ENCODE results near the gene WDR5B. TPM values are rescaled to one million over a fixed set of nuclear protein-coding genes. Genes with fewer than 3 reads are reported as not detected.

Gene WDR5B
- total RNA-seq, 1 experiment from 2014 or later, result 7.8 TPM

DNA sequence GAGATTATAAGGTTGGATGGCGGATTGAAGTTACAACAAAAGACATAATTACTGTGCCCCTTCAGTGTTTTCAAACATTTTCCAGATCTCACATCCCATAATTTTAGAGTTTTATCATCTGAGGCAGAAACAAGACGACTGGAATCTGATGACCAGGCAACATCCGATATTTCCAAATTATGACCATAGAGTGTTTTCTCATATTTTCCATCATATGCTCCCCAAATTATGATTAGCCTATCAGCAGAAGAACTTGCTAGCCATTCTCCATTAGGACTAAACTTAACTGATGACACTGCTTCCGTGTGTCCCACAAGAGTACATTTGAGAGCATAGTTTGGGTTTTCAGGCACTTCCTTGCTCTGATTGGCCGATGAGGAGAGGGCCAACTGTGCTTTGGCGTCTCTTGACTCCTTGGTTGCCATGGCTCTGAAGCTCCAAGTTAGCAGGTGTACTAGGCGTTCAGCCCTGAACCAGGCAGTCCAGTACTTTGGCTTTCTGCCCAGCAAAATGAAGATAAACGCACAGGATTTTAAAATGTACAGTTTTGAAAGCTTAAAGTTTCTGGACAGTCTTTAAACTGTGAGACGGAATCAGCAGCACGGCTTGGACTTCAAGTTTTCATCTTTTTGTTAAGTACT, 638 bp downstream of the WDR5B start:
- peak; percentile 70 for DNase-seq (ENCODE audit: low read depth, low spot score)
- in situ Hi-C loops (cut with HindIII; ENCODE audit: low pct_unique_long_range_greater_than_20kb, low sequenced_read_pairs), result no loop called here

DNA sequence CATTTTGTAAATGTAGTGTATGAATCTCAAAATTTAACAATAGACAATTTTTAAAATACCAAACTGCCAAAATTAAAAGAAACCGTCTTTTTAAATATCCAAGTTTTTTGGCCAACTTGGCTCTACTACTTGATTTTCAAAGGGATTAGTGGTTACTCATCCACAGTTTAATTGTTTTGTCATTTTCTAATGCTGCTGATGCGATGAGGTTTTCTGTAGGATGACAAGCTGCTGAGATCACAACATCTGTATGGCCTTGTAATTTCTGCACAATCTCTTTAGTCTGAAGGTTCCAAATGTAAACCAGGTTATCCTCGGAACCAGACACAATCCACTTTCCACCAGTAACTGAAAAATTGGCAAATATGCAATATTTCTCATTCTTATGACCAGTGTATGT, 1.5 kb downstream of the WDR5B start:
- in situ Hi-C loops (cut with HindIII; ENCODE audit: low pct_unique_long_range_greater_than_20kb, low sequenced_read_pairs), result no loop called here
- no peak for DNase-seq (ENCODE audit: low read depth, low spot score)

DNA sequence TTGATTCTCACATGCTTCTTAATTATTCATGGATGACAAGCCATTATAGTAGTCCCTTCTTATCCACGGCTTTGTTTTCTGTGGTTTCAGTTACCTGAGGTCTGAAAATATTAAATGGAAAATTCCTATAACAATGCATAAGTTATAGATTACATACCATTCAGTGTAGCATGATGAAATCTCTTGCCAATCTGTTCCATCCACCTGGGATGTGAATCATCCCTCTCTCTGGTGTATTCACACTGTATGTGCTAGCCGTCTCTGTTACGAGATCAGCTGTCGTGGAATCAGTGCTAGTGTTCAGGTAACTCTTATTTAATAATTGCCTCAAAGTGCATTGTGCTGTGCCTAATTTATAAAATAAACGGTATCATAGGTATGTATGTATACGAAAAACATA, 5.2 kb downstream of the WDR5B start:
- in situ Hi-C loops (cut with HindIII; ENCODE audit: low pct_unique_long_range_greater_than_20kb, low sequenced_read_pairs), result no loop called here
- no peak for DNase-seq (ENCODE audit: low read depth, low spot score)

DNA sequence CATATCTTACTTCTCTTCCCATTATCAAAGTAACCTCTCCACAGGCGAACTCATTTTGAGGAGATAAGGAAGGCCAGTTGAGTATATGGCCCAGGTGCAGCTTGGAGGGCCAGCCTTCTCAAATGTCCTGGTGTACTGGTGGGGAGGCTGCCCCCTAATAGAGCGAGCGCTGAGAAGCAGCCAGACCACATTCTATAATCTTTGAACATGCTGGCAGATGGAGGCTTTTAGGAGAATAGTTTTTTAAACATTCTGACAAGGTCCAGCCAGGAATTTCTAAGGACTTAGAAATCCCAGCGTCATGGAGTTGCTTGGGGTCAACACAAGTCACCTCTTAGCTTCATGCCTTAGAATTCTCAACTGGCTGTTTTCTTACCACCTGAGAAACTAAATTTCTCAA, 5.8 kb downstream of the WDR5B start:
- in situ Hi-C loops (cut with HindIII; ENCODE audit: low pct_unique_long_range_greater_than_20kb, low sequenced_read_pairs), result no loop called here
- DNase-seq (ENCODE audit: low read depth, low spot score), result no peak

DNA sequence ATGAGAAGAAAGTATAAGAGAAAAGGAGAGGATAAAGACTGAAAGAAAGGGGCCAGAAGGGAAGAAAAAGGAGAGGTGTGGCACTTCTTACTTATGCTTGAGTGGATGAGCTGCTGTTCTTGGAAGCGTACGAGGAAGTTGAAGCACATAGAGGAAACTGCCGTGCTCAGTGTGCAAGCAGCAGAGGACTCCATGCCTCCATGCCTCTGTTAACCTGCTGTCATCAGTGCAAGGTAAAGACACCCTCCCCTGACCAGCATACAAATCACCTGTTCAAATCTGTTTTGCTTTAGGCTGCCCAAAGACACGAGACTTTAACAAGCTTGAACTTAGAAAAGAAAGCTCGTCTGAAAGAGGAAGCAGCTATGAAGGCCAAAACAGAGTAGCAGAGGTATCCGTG, 6.4 kb downstream of the WDR5B start:
- no peak for DNase-seq (ENCODE audit: low read depth, low spot score)
- in situ Hi-C loops (cut with HindIII; ENCODE audit: low pct_unique_long_range_greater_than_20kb, low sequenced_read_pairs), result no loop called here

DNA sequence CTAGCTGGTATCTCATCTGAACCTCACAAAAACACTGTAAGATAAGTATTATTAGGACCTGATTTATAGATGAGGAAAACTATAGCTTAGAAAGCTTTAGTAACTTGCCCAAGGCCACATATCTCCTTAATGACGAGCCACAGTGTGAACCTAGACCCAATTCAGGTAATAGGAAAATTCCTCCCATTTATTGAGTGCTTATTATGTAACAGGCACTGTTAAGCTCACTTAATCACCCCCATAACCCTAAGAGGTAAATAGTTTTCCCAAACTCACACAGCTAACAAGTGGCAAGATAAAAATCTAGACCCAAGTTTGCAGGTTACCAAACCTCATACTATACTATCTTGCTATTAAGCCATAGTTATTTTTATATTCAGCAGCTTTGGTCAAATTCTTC, 7.9 kb downstream of the WDR5B start:
- DNase-seq (ENCODE audit: low read depth, low spot score), result no peak
- in situ Hi-C loops (cut with HindIII; ENCODE audit: low pct_unique_long_range_greater_than_20kb, low sequenced_read_pairs), result no loop called here

DNA sequence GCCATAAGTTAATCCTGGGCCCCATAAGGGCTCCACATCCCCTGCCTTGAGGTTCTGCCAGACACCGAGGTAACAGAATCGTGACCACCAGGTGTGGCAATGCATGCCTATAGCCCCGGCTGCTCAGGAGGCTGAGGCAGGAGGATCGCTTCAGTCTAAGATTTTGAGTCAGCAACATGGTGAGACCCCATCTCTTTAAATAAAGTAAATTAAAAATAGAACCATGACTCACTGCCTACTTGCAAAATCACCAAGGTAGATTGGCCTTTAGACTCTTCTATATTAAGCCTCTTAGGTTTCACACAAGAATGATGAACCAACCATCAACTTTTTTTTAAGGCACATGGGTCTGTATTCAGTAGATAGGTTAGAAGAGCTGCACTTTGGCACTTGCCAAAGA, 9.7 kb downstream of the WDR5B start:
- in situ Hi-C loops (cut with HindIII; ENCODE audit: low pct_unique_long_range_greater_than_20kb, low sequenced_read_pairs), result no loop called here
- no peak for DNase-seq (ENCODE audit: low read depth, low spot score)

DNA sequence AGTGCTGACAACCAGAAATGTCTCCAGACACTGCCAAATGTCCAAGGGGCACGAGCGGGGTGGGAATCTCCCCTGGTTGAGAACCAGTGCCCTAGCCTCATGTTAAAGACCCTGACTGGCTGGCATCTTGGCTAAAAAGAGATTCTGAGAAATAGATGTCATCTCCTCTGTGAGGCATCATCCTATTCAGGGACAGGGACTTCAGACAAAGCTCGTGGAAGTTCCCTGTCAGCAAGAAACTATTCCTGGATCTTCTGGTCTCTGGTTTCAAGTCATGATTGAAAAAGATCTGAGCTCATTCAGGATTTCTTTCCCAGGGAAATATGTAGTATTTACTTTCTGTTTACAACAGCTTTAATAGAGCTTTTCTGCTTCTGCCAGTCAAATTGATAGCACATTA, 10.8 kb downstream of the WDR5B start:
- in situ Hi-C loops (cut with HindIII; ENCODE audit: low pct_unique_long_range_greater_than_20kb, low sequenced_read_pairs), result no loop called here
- DNase-seq (ENCODE audit: low read depth, low spot score), result no peak

DNA sequence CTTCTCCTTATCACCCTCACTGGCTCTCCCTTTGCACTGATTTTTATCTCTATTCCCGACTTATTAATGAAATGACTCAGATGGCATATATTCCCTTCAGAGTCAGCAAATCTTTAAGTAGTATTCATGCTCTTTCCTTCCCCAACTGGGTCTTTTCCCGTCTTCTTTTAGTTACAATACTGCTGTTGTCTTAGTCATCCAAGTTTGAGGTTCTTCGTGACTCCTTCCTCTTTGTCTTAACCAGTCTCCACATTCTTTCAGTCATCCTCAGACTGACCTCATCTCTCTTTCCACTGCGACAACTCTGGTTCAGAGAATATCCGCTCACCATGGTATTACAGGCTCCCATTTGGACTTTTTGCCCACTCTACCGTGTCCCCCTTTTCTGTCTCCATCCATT, 12.4 kb downstream of the WDR5B start:
- in situ Hi-C loops (cut with HindIII; ENCODE audit: low pct_unique_long_range_greater_than_20kb, low sequenced_read_pairs), result no loop called here

DNA sequence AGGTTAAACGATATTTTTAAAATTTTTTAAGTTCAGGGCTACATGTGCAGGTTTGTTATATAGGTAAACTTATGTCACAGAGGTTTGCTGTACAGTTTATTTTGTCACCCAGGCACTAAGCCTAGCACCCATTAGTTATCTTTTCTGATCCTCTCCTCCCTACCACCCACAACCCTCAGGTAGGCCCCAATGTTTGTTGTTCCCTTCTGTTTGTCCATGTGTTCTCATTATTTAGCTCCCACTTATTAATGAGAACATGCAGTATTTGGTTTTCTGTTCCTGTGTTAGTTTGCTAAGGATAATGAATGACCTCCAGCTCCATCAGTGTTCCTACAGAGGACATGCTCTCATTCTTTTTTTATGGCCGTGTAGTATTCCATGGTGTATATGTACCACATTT, 16.9 kb downstream of the WDR5B start:
- DNase-seq (ENCODE audit: low read depth, low spot score), result no peak
- in situ Hi-C loops (cut with HindIII; ENCODE audit: low pct_unique_long_range_greater_than_20kb, low sequenced_read_pairs), result no loop called here

More for the DNA sequence above, 12.4 kb downstream of the WDR5B start:
- peak; percentile 40 for DNase-seq (ENCODE audit: low read depth, low spot score)

DNA sequence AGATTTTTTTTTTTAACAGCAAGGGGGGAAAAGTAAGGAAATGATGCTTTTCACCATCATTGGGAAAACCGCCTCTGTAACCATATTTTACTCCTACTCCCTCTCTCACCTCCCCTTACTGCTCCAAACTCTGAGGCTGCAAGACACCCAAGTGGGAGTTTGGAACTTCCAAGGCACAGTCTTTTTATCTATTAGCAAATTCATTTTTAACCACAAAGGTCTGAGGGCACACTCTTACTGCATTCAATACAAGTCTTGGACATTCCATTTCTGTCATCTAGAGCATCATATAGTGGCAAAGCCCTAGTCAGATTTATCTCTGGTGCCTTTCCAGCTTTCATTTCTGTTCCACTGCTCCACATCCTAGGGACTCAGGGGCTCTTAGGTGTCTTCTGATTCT, 18.7 kb downstream of the WDR5B start:
- no peak for DNase-seq (ENCODE audit: low read depth, low spot score)
- in situ Hi-C loops (cut with HindIII; ENCODE audit: low pct_unique_long_range_greater_than_20kb, low sequenced_read_pairs), result no loop called here

DNA sequence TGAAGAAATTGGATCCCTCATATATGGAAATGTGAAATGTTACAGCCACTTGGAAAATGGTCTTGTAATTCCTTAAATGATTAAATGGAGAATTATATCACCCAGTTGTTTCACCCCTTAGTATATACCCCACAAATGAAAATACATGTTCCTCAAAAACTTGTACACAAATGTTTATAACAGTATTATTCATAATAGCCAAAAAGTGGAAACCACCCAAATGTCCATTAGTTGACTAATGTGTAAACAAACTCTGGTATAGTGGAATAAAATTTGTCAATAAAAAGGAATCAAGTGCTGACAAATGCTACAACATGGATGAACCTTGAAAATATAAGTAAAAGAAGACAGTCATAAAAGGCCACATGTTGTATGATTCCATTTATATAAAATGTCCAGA, 19.4 kb downstream of the WDR5B start:
- in situ Hi-C loops (cut with HindIII; ENCODE audit: low pct_unique_long_range_greater_than_20kb, low sequenced_read_pairs), result no loop called here
- DNase-seq (ENCODE audit: low read depth, low spot score), result no peak

DNA sequence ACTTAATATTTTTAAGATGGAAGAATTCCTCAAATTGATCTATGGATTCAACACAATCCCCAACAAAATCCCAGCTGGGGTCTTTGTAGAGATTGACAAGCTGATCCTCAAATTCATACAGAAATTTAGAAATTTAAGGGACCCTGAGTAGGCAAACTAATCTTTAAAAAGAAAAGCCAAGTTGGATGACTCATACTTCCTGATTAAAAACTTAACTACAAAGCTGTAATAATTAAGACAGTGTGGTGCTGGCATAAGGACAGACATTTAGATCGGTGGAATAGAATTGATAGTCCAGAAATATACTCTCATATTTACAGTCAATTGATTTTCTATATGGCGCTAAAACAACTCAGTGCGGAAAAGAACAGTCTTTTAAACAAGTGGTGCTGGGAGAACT, 20.3 kb downstream of the WDR5B start:
- DNase-seq (ENCODE audit: low read depth, low spot score), result no peak

DNA sequence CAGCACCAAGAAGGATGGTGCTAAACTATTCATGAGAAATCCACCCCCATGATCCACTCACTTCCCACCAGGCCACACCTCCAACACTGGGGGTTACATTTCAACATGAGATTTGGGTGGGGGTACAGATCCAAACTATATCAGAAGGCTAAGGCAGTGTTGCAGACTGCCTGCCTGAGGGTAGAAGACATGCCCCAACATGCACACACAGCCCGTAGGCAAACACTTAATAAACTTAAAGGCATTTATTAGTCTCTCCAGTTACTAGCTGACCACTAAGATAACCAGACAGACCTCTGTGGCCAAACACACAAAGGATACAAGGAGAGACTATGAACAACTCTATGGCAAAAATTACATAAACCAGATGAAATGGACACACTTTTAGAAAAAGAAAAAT, 21.7 kb downstream of the WDR5B start:
- in situ Hi-C loops (cut with HindIII; ENCODE audit: low pct_unique_long_range_greater_than_20kb, low sequenced_read_pairs), result no loop called here
- no peak for DNase-seq (ENCODE audit: low read depth, low spot score)

More for the DNA sequence above, 20.3 kb downstream of the WDR5B start:
- in situ Hi-C loops (cut with HindIII; ENCODE audit: low pct_unique_long_range_greater_than_20kb, low sequenced_read_pairs), result no loop called here

DNA sequence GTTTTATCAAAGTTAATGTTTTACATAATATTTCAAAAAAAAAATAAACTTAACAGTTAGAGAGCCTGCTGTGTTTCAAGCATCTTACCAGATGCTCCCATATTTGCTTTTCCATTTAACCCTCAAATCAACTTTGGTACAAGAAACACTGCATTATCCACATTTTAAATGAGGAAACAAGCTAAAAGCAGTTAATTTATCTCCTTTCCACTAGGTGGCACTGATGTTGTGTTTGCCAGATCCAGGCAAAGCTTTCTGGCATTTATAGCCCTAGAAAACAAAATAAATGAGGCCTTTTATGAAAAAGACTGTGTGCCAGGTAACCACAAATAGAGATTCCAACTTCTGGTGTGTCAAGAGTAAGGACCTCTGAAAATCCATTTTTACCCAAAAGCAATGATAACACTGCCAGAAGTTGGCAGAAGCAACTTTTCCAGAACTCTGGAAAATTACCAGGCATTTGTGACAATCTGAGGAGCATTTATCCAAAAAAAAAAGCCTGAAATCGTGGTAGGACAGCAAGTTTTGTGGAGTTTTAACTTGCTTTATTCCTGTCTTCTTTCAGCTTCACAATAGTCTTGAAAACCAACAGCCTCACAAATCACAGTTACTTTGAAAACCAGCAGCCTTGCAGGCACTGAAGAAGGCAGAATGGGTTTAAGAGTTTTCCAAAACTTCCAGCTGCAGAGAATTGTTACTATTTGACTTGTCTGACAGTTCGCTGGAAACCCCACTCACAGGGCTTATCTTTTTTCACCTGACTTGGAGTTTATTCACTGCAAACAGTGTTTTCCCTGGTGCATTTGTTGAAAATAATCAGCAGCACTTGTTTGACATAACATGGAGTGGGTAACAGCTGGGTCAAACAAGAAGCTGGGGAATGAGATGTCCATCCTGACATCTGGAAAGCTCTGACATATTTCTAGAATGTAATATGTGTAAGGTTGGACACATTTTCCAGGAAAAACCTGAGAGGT, 22.7 kb downstream of the WDR5B start:
- peak; percentile 68 for DNase-seq (ENCODE audit: low read depth, low spot score)
- in situ Hi-C loops (cut with HindIII; ENCODE audit: low pct_unique_long_range_greater_than_20kb, low sequenced_read_pairs), result no loop called here

DNA sequence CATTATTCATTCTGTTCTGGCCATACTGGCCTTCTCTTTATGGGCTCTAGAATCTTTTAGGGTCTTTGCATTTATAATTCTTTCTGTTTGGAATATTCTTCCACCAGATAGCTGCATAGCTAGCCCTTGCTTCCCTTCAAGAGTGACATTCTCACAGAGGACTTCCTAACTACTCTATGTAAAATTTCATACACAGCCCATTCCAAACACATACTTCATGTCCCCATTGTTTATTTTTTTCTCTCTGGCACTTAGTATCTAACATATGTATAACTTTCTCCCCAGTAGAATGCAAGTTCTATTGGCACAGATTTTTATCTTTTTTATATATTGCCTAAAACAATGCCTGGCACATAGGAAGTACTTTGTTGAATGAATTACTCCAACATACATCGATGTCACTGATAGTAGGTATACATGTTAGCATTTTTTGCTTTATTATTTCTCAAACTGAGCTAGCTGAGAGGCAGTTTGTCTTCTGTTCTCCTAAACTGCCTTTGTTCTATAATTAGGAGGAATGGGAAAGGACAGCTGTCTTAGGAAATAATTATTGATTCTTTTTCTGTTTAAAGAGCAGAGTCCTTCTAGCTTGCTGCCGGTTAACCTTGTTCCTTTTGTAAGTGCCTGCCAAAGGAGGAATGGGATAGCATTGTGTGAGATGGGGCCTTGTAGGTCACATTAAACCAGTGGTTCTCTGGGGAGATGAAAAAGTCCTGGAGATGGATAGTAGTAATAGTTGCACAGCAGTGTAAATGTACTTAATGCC, 24.0 kb downstream of the WDR5B start:
- DNase-seq (ENCODE audit: low read depth, low spot score), result no peak
- in situ Hi-C loops (cut with HindIII; ENCODE audit: low pct_unique_long_range_greater_than_20kb, low sequenced_read_pairs), result no loop called here

DNA sequence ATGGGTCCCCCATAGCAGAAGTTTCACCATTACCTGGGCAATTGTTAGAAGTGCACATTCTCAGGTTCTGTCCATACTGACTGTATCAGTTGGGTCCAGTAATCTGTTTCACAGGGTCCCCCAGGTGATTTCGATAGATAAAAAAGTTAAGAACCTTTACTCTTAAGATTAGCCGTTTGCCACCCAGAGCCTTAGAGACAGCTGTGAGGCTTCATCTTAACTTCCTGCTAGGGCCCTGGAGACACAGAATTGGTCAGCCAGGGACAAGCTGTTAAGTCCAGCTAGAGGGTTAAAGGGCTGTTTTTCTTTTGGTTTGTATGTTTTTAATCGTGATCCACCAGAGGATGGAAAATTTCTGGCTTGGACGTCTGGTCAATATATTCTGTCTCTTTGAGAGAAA, 25.2 kb downstream of the WDR5B start:
- in situ Hi-C loops (cut with HindIII; ENCODE audit: low pct_unique_long_range_greater_than_20kb, low sequenced_read_pairs), result no loop called here
- DNase-seq (ENCODE audit: low read depth, low spot score), result no peak

DNA sequence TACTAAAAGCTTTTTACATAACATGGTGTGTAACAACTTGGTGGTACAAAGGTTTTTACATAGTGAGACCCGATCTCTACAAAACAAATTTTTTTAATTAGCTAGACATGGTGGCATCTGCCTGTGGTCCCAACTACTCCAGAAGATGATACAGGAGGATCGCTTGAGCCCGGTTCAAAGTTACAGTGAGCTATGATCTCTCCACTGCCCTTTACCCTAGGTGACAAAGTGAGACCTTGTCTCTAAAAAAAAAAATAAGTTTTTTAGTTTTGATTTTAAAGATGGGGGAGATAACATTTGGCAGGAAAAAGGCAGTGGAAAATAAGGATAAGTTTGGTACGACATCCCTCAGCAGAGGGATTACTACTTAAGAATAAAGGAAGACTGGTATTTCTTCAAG, 26.0 kb downstream of the WDR5B start:
- no peak for DNase-seq (ENCODE audit: low read depth, low spot score)
- in situ Hi-C loops (cut with HindIII; ENCODE audit: low pct_unique_long_range_greater_than_20kb, low sequenced_read_pairs), result no loop called here

Measured in SK-MEL-5 (cell line).